ENCODE data around the gene CRB2.

DNA sequence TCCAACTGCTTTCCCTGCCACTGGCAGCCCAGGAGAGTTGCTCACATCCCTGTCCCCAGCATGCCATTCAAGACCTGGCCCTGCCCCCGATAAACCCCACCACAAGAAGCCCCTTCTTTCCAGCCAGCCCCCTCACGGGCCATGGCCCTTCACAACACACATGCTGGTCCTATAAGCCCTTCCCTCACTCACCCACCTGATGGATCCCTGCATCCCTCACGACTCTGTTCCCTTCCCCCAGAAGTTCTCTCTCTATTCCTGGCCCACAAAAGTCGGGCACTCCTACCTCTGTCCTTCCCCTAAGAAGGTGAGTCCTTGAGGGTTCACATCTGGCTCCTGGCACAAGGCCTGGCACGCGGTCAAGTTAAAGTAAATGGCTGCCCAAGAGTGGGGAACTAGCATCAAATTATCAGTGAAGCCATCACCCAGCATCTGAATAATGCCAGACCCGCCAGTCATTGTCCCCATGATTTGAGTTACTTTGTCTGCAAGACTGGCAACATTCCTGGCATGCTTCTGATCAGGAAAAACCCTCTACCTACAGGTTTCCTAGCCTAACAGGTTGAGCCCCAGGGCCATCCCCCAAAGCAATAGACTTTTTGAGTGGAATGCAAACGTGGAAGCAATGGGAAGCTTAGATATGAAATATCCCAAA is 65.9 kb downstream of the CRB2 start:
- TF ChIP-seq CTCF (IDR thresholded peaks at IDR 0.05) (no peak), POLR2A (IDR thresholded peaks at IDR 0.05) (no peak)
